Left ventricle myocardium inferior (tissue), 1 donor: Measurements from ENCODE around the gene PARD3. TPM values are rescaled to one million over a fixed set of nuclear protein-coding genes. Genes with fewer than 3 reads are reported as not detected.

ENCODE experiments used
- DNase-seq: peaks from one replicate; pipeline ENCODE4 v3.0.0-alpha.2; 2020
- H3K27ac ChIP-seq: fragments of 200-600 bp; replicated peaks from 2 replicates; pipeline ENCODE4 v1.8.0; 2021
- H3K27me3 ChIP-seq: fragments of 200-600 bp; 2 replicates; pipeline ENCODE4 v1.8.0; 2021; ENCODE audit warnings: low read depth
- H3K36me3 ChIP-seq: fragments of 200-600 bp; 2 replicates; pipeline ENCODE4 v1.8.0; 2021
- H3K4me1 ChIP-seq: fragments of 200-600 bp; 2 replicates; pipeline ENCODE4 v1.8.0; 2021
- H3K4me3 ChIP-seq: fragments of 200-600 bp; 2 replicates; pipeline ENCODE4 v1.8.0; 2021; ENCODE audit warnings: mild to moderate bottlenecking, moderate library complexity
- H3K9me3 ChIP-seq: fragments of 200-600 bp; replicated peaks from 2 replicates; pipeline ENCODE4 v1.8.0; 2021
- CTCF ChIP-seq: fragments of 200-600 bp; IDR thresholded peaks from 2 replicates; pipeline ENCODE4 v1.8.0; 2021; ENCODE audit warnings: antibody characterized with exemption, mild to moderate bottlenecking, borderline replicate concordance
- intact Hi-C: fragments of 100-400 bp; cut with micrococcal nuclease; formaldehyde crosslinking; loops from one replicate; pipeline ENCODE4 v1.11.0; 2022
- total RNA-seq: library from RNA; stranded (reverse); fragmentation: NEBNext Ultra II Directional; extraction: Animal tissue kit (Norgen Biotek cat#: 25700); gene quantifications from one replicate; pipeline ENCODE4 v1.2.1, GENCODE V29; 2021
- donor health status: DM: no; HTN: yes; CAD: no; lungs with severe emphysema.

Gene PARD3
- total RNA-seq, 1 donor from 2014 or later, result 29.6 TPM

GRCh38 chr10:34097682-34098081 is 717.4 kb downstream of the PARD3 start:
- H3K9me3 ChIP-seq, result peaks cover 57% of the 10 kb centered on the region
- peaks cover 7% of the 10 kb centered on the region for H3K4me1 ChIP-seq
- H3K4me3 ChIP-seq, result no peak overlapping the region
- DNase-seq, result no peak
- H3K27me3 ChIP-seq, result no peaks in the 10 kb centered on the region
- no peak for TF ChIP-seq CTCF
- no peaks in the 10 kb centered on the region for H3K36me3 ChIP-seq
- H3K27ac ChIP-seq, result no peak overlapping the region
- intact Hi-C loops, result no loop called here

DNA sequence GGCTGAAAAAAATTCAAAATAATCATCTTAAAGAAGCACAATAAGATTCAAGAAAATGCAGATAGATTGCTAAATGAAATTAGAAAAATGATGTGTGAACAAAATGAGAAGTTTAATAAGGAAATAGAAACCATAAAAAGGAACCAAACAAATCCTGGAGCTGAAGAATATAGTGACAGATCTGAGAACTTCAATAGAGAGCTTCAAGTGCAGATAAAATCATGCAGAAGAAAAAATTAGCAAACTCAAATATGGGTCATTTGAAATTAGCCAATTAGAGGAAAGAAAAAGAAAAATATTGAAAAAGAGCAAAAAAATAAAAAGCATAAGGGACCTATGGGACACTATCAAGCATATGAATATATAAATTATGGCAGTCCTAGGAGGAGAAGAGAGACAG is 720.1 kb downstream of the PARD3 start:
- intact Hi-C loops, result no loop called here
- H3K36me3 ChIP-seq, result no peaks in the 10 kb centered on the region

DNA sequence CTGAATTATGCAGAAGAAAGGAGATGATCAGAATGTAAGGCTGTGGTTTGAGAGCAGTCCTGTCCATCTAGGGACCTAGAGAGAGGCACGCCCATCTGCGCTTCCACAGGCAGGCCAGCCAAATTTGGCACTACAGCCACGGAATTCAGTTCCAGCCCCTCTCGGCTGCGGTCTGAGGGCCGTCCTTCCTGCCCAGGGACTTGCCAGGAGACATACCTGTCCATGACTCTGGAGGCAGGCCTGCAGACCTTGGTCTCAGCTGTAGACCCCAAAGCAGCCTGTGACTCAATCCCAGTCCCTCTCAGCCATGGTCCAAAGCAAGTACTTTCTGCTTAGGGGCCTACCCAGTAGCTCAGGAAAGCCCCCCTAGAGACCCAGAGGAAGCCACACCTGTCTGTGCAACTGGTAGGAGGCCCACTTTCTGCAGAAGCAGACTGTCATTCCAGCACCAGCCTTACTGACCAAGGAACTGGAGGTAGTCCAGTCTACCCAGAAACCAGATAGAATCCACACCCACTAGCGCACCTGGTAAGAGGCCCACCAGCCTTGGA is 720.9 kb downstream of the PARD3 start:
- no peak for DNase-seq
- Histone ChIP-seq H3K27me3 (no peaks in the 10 kb centered on the region), H3K4me1 (no peaks in the 10 kb centered on the region), H3K36me3 (no peaks in the 10 kb centered on the region), H3K27ac (no peak overlapping the region), H3K9me3 (peaks cover 47% of the 10 kb centered on the region), H3K4me3 (no peak overlapping the region)
- TF ChIP-seq CTCF, result no peak
- intact Hi-C loops, result no loop called here

More for the DNA sequence above, 720.1 kb downstream of the PARD3 start:
- Histone ChIP-seq H3K27ac (no peak overlapping the region), H3K9me3 (peaks cover 54% of the 10 kb centered on the region), H3K4me3 (no peak overlapping the region), H3K27me3 (no peaks in the 10 kb centered on the region), H3K4me1 (no peaks in the 10 kb centered on the region)
- DNase-seq, result no peak
- TF ChIP-seq CTCF, result no peak

DNA sequence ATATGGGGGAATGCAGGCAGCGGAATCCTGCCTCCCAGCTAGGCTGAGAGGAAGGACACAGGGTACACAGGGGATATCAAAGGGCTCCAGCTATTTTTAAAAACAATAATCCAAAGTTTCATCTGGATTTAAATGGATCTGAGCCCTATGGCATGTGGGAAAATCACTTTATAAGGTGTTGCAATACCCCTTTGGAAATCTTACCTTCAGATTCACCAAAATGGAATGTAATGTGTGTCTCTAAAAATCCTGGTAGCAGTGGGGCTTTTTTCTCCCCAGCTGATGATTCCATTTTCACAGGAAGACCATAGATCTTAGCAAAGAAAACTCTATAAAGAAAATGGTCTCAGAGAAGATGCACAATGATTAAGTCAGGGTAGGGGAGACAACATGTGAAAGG is 722.2 kb downstream of the PARD3 start:
- Histone ChIP-seq H3K9me3 (peaks cover 43% of the 10 kb centered on the region), H3K27me3 (no peaks in the 10 kb centered on the region), H3K36me3 (no peaks in the 10 kb centered on the region), H3K27ac (no peak overlapping the region), H3K4me1 (no peaks in the 10 kb centered on the region), H3K4me3 (no peak overlapping the region)
- TF ChIP-seq CTCF, result no peak
- intact Hi-C loops, result no loop called here
- DNase-seq, result no peak

DNA sequence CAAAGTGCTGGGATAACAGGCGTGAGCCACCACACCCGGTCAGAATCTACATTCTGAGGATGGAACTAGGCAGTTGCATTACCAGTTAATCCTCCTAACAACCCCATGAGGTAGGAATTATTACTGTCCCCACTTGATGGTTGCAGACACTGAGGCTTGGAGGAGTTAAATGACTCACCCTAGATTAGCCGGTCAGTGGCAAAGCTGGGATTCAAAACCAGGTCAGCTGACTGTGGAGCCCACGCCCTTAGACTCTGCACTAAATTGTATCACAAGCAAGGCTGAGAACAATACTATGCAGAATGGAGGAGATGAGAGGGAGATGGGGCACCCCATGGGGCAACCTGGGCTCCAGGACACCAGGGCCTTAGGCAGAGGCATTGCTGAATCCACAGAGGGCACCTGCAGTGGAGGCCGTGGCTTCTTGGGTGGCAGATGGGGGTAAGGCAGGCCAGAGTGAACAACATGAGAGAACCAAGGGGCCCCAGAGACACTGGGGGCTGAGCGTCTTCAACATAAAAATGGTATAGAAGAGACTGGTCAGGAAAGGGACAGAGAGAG is 723.4 kb downstream of the PARD3 start:
- peaks cover 38% of the 10 kb centered on the region for H3K9me3 ChIP-seq
- no peaks in the 10 kb centered on the region for H3K27me3 ChIP-seq
- H3K4me1 ChIP-seq, result no peaks in the 10 kb centered on the region
- TF ChIP-seq CTCF, result no peak
- no peak overlapping the region for H3K4me3 ChIP-seq
- no peak overlapping the region for H3K27ac ChIP-seq
- H3K36me3 ChIP-seq, result no peaks in the 10 kb centered on the region
- DNase-seq, result no peak
- intact Hi-C loops, result no loop called here
